HTR-8/SVneo (cell line): ENCODE measurements around the gene ALDH1L1.

Source experiments
- DNase-seq: peaks from one replicate; pipeline ENCODE4 v3.0.0; 2011; ENCODE audit warnings: low spot score, mixed read lengths; ENCODE audit not compliant: insufficient read length
- FAIRE-seq: peaks from 2 replicates; lab custom pipeline; 2011; peaks lifted over from hg19 to GRCh38; lab: Jason Lieb, UNC

The ALDH1L1 gene

GRCh38 chr3:126197854-126198584 lies 17.6 kb upstream of the ALDH1L1 start:
- peak; percentile 80 for FAIRE-seq
- peak; percentile 63 for DNase-seq

DNA sequence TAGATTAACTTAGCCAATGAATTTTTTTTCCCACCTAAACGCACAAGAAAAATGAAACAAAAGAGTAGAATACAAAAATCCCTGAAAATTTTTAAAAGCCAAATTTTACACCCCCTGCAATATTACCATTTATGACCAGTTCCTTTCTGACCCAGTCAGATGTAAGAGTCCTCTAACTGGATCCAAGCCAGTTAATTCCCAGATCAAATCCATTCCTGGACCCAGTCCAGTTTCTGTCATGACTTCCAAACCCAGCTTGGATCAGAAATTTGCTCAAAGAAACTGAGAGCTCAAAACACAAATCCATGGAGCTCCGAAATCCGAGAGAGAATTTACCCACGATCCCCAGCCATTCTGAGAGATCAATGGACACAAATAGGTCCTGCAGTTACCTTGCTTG lies 17.0 kb upstream of the ALDH1L1 start:
- no peak for FAIRE-seq

DNA sequence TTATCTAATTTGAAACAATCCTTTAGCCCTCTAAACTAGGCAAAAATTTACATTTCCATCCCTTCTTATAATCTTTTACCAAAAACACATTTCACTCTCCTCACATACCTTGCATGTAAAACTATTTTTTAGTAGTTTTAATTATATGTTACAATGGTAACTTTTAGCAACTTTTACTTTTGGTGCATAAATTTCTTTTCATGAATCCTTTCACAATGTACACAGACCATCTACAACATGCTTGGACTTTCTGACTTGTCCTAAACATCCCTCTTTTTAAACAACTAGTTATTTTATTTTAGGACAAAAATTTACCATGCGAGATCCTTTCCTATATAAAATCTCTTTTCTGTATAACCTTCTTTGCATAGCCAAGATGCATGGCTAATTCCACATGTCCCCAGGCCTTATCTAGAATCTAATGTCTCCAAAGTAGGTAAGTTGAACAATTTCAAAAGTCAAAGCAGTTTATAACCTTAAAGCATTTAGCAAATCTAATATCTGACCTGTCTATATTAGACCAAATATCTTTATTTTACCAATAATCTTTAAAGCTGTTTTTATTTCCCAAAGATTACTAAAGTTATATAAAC lies 14.4 kb upstream of the ALDH1L1 start:
- FAIRE-seq (no peak), DNase-seq (no peak)

More for the DNA sequence above, 17.0 kb upstream of the ALDH1L1 start:
- DNase-seq = no peak

DNA sequence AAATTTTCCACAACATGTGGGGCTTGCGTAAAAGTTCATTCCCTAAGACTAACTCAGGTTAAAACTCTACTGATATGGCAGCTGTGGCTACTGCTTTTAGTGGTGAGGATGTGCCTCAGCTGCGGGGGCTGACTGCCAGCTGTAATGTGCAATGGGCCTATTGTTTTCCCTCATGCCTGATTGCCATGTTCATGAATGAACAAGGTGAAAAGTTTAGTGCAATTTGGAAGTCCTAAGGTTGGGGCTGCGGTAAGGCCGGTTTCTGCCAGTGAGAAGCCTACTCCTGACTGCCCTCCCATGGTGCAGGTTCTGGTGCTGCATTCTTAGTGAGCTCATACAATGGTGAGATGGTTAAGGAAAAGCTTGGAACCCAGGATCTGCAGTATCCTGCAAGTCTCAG lies 10.9 kb upstream of the ALDH1L1 start:
- DNase-seq (no peak), FAIRE-seq (no peak)

- no peak for DNase-seq
- FAIRE-seq = no peak
These were observed 7.5 kb upstream of the ALDH1L1 start for GRCh38 chr3:126187920-126188319.

GRCh38 chr3:126186749-126187148 lies 6.4 kb upstream of the ALDH1L1 start:
- FAIRE-seq = no peak
- DNase-seq = no peak

DNA sequence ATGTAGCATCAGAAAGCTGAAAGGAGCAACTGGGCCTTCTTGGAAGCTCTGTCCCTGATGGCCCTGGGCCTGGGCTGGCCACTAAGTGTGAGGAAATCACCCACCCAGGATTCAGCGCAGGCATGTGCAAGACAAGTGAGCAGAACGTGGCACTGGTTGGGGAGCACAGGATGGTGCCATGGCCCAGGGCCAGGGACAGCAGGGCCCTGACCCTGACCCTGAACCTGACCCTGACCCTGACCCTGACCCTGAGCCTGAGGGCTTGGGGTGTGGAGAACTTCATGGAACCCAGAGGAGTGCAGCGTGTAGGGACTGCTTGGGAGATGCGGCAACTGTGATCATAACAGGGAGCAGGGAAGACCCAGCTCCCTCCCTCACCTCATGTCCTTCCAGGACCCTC lies 5.9 kb upstream of the ALDH1L1 start:
- DNase-seq (no peak), FAIRE-seq (no peak)

DNA sequence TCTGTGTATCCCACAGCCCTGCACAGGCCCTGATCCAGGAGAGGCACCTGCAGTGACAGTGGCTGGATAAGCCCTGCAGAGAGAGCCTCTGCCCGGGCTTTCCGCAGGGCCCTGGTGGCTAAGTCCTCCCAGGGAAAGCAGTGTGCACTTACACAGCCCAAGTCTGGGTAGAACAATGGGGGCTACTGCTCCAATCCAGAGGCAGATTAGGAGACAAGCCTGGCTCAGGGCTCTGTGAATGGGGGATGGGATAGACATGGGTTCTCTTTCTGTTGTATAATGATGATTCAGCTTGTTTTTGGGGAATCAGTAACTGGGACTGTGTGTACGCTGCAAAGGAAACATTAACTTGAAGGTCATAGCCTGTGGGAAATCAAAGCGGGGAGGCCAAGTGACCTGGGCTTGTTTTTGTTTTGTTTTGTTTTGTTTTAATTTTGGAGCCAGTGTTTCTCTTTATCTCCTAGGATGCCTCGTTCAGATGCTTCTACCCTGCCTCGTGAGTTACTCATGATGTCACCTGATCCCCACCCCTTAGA lies 4.1 kb upstream of the ALDH1L1 start:
- FAIRE-seq = no peak

GRCh38 chr3:126181398-126181725 lies 976 bp upstream of the ALDH1L1 start:
- no peak for DNase-seq
- no peak for FAIRE-seq

More for the DNA sequence above, 4.1 kb upstream of the ALDH1L1 start:
- DNase-seq = no peak

- DNase-seq (peak; percentile 44), FAIRE-seq (no peak)
These were observed 435 bp downstream of the ALDH1L1 start for GRCh38 chr3:126179825-126180476.

GRCh38 chr3:126170073-126170777 lies 10.2 kb downstream of the ALDH1L1 start:
- DNase-seq (no peak), FAIRE-seq (no peak)

DNA sequence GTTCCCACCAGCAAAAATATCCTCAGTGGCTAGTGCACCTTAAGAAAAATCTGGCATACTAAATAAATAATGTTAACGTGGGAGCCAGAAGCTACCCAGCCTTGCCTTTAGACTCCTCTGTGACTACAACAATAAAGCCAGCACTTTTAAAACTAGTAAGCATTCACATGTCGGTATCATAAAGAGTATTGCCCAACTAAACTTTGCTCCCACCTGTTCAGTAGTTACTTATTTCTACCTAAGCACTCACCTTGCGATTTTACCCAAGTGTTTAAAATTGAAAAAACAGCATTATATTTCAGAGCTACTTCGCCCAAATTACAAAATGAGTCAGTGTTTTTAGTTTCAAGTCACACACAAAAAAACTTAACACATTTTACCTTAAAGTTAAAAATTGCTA lies 12.8 kb downstream of the ALDH1L1 start:
- FAIRE-seq (no peak), DNase-seq (no peak)

- no peak for FAIRE-seq
- no peak for DNase-seq
These were observed 14.4 kb downstream of the ALDH1L1 start for GRCh38 chr3:126166009-126166408.

DNA sequence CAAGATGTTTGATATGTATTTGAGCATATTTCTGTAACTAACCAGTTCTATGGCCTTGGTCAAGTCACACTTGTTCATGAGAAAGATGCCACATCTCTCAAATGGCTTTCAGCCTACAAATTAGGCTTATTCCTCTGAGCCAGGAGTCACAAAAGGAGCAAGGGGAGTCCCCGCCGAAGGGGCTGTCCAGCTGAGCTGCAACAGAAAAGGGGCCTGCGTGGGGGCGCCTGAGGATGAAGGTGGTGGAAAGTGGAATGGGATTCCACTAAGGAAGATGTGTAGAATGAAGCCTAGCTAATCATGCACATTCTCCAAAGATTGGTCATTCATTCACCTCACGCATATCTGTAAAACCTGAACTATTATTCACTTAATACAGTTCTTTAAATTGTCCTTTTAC lies 19.1 kb downstream of the ALDH1L1 start:
- FAIRE-seq = no peak
- no peak for DNase-seq

DNA sequence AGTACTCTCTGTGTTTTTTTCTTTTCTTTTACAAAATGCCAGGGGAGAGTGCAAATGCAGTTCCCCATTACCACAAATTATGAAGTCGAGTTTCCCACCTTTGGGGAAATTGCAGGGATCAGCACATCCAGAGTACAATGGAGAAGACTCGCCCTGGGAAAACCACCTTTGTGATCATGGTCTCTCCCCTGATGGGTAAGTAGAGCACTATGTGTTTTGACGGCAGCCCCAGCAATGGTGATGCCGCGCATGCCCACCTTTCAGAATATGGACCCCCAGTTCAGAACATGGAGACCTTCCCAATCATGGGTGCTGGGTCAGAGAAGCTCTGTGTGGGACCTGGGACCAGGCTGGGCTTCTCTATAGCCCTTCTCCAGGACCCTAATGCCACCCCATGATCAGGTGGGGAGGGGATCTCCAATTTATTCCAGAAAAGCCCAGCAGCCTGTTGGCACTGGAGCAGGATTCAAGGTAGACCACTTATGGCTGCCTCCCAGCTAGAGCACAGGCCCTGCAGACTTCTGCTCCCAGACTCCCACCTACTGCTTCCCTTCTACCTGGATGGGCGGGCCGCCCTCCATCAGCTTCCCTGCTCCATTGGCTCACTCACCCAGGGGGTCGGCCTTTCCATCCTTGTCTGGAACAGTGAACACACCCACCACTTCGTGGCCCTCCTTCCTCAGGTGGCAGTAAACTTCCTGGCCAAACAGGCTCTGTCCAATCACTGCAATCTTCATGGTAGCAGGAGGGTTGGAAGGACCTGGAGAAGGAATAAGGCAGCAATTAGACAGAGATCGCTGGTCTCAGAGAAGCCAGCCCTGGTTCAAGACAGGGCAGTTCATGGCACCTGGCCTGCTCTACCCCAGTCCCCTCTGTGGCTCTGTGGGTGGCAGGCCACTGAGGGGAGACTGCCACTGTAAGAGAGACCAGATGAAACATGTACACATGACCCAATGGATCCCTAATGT lies 19.9 kb downstream of the ALDH1L1 start:
- FAIRE-seq (no peak), DNase-seq (no peak)

DNA sequence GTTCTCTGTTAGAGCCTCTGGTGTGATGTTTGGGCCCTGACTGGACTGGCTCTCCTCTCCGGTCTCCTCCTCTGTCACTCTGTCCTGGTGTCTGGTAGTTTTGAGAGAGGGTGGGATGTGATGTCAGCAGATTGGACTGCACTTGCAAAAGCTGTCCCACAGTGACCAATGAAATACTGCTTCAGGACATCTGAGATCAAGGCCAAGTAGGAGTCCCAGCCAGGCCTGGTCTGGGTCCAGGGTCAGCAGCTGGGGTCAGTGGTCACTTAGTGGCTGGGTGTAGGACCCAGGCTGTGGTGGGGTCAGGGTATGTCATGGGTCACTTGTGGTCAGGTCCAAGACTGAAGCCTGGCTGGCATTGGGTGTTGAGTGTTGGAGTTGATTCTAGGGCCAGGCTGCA lies 20.9 kb downstream of the ALDH1L1 start:
- no peak for DNase-seq
- FAIRE-seq = no peak

DNA sequence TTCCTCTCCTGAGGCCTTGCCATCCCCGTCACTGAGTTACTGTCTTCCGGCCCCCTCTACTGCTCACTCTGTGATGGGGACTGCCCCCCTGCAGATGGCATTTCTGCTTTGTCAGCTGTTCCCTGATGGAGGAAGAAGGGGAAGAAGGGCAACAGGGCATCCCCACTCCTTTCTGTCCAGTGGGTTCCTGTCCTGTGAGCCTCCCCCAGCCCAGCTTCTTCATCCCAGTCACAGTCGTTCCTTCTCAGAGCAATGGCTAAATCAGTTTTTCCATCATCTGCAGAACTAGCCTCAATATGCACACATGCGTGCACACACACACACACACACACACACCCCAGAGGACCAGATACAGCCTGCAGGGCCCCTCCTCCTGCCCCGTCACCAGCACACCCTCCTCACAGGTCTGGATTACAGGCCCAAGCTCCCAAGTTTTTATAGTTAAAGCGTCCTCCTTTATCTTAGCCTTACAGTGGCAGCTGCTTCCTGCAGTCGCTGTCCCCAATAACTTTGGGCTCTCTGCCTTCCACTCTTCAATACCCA lies 21.4 kb downstream of the ALDH1L1 start:
- DNase-seq (no peak), FAIRE-seq (no peak)

GRCh38 chr3:126158016-126158911 lies 22.1 kb downstream of the ALDH1L1 start:
- DNase-seq (no peak), FAIRE-seq (no peak)
